Breast epithelium (tissue), 3 donors: ENCODE results near the gene MINAR1.

ENCODE experiments used
- POLR2A ChIP-seq: fragments of 450-650 bp; IDR thresholded peaks from one replicate; pipeline ENCODE4 v1.6.1; 2016; ENCODE audit warnings: antibody characterized with exemption, mild to moderate bottlenecking, moderate library complexity
- POLR2AphosphoS5 ChIP-seq, 3 donors: sonication (generic); formaldehyde crosslinking; IDR thresholded peaks; one replicate each; pipeline ENCODE4 v1.6.1; 2017; ENCODE audit warnings: antibody characterized with exemption in 3 of 3
- TF ChIP-seq, protein P1 (sequence below), 3 donors: fragments of 450-650 bp; IDR thresholded peaks; one replicate each; pipeline ENCODE4 v1.5.1; 2016 to 2017; ENCODE audit warnings: antibody characterized with exemption in 3 of 3, mild to moderate bottlenecking in 3 of 3, moderate library complexity in 3 of 3

DNA sequence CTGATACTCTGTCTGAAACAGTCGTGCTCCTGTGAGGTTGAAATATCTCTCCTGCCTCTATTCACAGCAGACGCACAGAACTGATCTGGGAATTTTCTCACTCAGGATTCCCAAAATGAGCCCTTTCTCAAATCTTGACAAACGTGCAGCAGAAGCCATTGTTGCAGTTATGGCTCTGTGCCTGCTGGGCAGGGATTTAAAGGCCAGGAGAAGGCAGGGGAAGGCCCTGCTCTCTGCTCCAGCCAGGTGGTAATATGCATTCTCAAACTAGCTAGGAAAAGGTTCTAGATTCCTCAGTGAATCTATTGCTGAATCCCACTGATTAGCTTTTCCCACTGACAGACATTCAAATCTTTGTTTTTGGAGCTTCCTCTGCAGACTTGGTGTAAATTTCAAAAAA, 2.2 kb downstream of the MINAR1 start:
- TF ChIP-seq, protein P1, sequence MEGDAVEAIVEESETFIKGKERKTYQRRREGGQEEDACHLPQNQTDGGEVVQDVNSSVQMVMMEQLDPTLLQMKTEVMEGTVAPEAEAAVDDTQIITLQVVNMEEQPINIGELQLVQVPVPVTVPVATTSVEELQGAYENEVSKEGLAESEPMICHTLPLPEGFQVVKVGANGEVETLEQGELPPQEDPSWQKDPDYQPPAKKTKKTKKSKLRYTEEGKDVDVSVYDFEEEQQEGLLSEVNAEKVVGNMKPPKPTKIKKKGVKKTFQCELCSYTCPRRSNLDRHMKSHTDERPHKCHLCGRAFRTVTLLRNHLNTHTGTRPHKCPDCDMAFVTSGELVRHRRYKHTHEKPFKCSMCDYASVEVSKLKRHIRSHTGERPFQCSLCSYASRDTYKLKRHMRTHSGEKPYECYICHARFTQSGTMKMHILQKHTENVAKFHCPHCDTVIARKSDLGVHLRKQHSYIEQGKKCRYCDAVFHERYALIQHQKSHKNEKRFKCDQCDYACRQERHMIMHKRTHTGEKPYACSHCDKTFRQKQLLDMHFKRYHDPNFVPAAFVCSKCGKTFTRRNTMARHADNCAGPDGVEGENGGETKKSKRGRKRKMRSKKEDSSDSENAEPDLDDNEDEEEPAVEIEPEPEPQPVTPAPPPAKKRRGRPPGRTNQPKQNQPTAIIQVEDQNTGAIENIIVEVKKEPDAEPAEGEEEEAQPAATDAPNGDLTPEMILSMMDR (IDR thresholded peaks at IDR 0.05) = no peak
- TF ChIP-seq POLR2A = no peak
- TF ChIP-seq POLR2AphosphoS5 (IDR thresholded peaks at IDR 0.05) = no peak
